Gastrocnemius medialis (tissue), 4 donors: ENCODE data around the gene DSC1.

Experiments
- POLR2A ChIP-seq, 2 donors: fragments of 450-650 bp; IDR thresholded peaks; one replicate each; pipeline ENCODE4 v1.6.1; 2017; ENCODE audit warnings: antibody characterized with exemption in 2 of 2, mild to moderate bottlenecking in 2 of 2, moderate library complexity in 2 of 2
- TF ChIP-seq, protein P1 (sequence below), 5 experiments: fragments of 450-650 bp in 3 of 5; fragments of 200-600 bp in 2 of 5; sonication (generic) in 2 of 5; IDR thresholded peaks in 4 of 5; conservative IDR thresholded peaks in 1 of 5; 1 replicate in 4 of 5; 2 replicates in 1 of 5; pipeline ENCODE4 v1.5.1; 2016 to 2019; ENCODE audit warnings: antibody characterized with exemption in 5 of 5, mild to moderate bottlenecking in 3 of 5, moderate library complexity in 3 of 5

DNA sequence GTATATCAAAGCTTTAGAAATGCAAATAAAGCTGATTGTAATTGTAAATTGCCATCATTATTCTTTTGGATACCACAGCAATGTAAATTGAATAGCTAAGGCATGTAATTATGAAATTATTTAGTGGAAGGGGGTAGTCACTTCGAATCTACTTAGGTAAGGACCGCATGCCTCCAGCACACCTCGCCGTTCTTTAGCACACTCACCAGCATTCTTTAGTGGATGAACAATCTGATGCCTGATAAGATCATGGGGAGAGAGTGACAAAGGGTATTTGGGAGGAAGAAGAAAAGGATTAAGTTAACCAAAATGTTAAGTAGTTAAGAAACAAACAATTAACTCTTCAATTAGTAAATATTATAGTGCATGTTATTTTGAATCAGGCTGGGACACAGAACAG, 46.4 kb upstream of the DSC1 start:
- TF ChIP-seq, protein P1, sequence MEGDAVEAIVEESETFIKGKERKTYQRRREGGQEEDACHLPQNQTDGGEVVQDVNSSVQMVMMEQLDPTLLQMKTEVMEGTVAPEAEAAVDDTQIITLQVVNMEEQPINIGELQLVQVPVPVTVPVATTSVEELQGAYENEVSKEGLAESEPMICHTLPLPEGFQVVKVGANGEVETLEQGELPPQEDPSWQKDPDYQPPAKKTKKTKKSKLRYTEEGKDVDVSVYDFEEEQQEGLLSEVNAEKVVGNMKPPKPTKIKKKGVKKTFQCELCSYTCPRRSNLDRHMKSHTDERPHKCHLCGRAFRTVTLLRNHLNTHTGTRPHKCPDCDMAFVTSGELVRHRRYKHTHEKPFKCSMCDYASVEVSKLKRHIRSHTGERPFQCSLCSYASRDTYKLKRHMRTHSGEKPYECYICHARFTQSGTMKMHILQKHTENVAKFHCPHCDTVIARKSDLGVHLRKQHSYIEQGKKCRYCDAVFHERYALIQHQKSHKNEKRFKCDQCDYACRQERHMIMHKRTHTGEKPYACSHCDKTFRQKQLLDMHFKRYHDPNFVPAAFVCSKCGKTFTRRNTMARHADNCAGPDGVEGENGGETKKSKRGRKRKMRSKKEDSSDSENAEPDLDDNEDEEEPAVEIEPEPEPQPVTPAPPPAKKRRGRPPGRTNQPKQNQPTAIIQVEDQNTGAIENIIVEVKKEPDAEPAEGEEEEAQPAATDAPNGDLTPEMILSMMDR (IDR thresholded peaks at IDR 0.05 in 4 of 5, conservative IDR thresholded peaks at IDR 0.05 in 1 of 5): no peak
- no peak for TF ChIP-seq POLR2A (IDR thresholded peaks at IDR 0.05)
